ENCODE results near the gene MAGI2.

MAGI2 gene

DNA sequence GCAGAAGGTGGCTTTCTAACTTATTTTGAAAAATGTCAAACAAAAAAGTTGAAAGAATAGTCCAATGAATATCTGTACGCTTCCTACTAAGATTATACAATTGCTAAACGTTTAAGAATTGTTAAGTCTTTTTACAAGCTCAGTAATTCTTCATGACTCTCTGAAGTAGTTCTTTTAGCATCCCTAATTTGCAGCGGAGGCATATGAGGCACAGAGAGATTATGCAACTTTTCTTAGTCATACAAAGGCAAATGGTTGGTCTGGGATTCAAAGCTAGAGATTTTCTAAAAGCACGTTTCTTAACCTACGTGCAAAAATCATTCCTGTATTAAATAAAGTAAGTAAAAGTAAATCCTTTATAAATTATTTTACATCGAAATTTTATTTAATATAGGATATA, 254.2 kb downstream of the MAGI2 start:
- TF ChIP-seq TAF1 (IDR thresholded peaks at IDR 0.05; ENCODE audit: low read depth, low read length) = no peak
- no peak for TF ChIP-seq SPI1 (IDR thresholded peaks at IDR 0.05; ENCODE audit: low read depth, low read length)
- TF ChIP-seq POLR2A (IDR thresholded peaks at IDR 0.05; ENCODE audit: low read depth, low read length) = no peak
- TF ChIP-seq POU2F2 (IDR thresholded peaks at IDR 0.05; ENCODE audit: low read depth, low read length) = no peak
- no peak for TF ChIP-seq PAX5 (IDR thresholded peaks at IDR 0.05; ENCODE audit: insufficient read depth, low read length, severe bottlenecking)
- TF ChIP-seq POLR2AphosphoS5 (IDR thresholded peaks at IDR 0.05; ENCODE audit: low read depth, low read length) = no peak
- no peak for FAIRE-seq
- no peak for DNase-seq (ENCODE audit: insufficient read length, low spot score)

DNA sequence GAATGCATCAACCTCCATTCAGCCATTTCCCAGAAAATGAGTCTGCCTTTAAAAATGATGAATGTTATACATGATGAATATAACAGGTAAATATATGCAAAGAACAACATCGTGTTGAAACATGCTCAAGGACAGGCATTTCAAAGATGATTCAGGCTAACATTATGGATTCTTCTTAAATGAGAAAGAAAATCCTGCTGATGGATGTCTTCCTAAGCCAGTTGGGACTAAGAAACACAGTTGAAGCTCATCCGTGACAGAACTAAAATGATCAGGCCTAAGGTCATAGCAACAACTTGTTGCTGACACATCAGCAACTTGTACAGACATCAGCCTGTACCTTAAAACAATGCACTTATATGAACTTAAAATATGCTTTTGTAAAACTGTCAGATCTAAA, 267.9 kb downstream of the MAGI2 start:
- FAIRE-seq (peak; percentile 47), DNase-seq (ENCODE audit: insufficient read length, low spot score) (no peak)
- TF ChIP-seq POLR2AphosphoS5 (IDR thresholded peaks at IDR 0.05; ENCODE audit: low read depth, low read length) (no peak), POLR2A (IDR thresholded peaks at IDR 0.05; ENCODE audit: low read depth, low read length) (no peak), TAF1 (IDR thresholded peaks at IDR 0.05; ENCODE audit: low read depth, low read length) (no peak)

DNA sequence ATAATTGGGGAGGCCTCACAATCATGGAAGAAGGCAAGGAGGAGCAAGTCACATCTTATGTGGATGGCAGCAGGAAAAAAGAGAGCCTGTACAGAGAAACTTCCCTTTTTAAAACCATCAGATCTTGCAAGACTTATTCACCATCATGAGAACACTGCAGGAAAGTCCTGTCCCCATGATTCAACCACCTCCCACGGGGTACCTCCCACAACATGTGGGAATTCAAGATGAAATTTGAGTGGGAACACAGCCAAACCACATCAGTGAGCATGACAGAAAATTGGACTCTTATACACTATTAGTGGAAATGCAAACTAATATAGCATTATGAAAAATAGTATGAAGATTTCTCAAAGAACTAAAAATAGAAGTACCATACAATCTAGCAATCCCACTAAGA, 271.2 kb downstream of the MAGI2 start:
- FAIRE-seq = no peak
- TF ChIP-seq SPI1 (IDR thresholded peaks at IDR 0.05; ENCODE audit: low read depth, low read length) (no peak), POU2F2 (IDR thresholded peaks at IDR 0.05; ENCODE audit: low read depth, low read length) (no peak), POLR2A (IDR thresholded peaks at IDR 0.05; ENCODE audit: low read depth, low read length) (no peak), POLR2AphosphoS5 (IDR thresholded peaks at IDR 0.05; ENCODE audit: low read depth, low read length) (no peak), TAF1 (IDR thresholded peaks at IDR 0.05; ENCODE audit: low read depth, low read length) (no peak), PAX5 (IDR thresholded peaks at IDR 0.05; ENCODE audit: insufficient read depth, low read length, severe bottlenecking) (no peak)
- no peak for DNase-seq (ENCODE audit: insufficient read length, low spot score)

DNA sequence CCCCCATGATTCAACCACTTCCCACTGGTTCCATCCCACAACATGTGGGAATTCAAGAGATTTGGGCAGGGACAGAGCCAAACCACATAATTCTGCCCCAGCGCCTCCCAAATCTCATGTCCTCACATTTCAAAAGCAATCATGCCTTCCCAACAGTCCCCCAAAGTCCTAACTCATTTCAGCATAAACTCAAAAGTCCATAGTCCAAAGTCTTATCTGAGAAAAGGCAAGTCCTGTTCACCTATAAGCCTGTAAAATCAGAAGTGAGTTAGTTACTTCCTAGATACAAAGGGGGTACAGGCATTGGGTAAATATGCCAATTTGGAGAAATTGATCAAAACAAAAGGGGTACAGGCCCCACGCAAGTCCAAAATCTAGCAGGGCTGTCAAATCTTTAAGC, 272.9 kb downstream of the MAGI2 start:
- TF ChIP-seq PAX5 (IDR thresholded peaks at IDR 0.05; ENCODE audit: insufficient read depth, low read length, severe bottlenecking) (no peak), POLR2A (IDR thresholded peaks at IDR 0.05; ENCODE audit: low read depth, low read length) (no peak), TAF1 (IDR thresholded peaks at IDR 0.05; ENCODE audit: low read depth, low read length) (no peak), POU2F2 (IDR thresholded peaks at IDR 0.05; ENCODE audit: low read depth, low read length) (no peak), POLR2AphosphoS5 (IDR thresholded peaks at IDR 0.05; ENCODE audit: low read depth, low read length) (no peak), SPI1 (IDR thresholded peaks at IDR 0.05; ENCODE audit: low read depth, low read length) (no peak)
- DNase-seq (ENCODE audit: insufficient read length, low spot score) (no peak), FAIRE-seq (no peak)

DNA sequence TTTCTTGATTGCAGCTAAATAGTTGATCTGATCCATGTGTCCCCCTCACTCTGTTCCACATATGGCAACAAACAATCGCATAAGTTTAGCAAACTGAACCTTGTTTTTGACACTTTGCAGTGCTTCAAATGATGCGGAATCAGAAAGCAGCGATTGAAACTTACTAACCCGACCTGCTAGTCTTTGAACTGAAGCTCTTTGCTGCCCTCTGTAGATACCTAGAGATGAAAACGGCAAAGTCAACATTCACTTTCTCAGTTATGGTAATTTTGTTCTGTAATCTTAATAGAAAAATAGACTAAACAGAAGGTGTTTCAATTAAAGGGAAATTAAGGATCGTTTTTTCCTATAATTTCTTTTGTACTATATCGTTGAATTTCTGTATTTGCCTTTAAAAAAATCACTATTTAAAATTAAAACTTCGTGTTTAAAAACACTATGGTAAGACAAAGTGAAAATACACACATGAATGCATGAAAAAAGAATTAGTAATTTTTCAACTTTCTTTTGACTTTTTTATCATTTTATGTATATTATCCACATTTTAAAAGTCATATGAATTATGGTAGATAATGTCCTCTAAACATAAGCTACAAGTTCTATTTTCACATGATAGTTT, 276.5 kb downstream of the MAGI2 start:
- FAIRE-seq (peak; percentile 51), DNase-seq (ENCODE audit: insufficient read length, low spot score) (no peak)
- TF ChIP-seq SPI1 (IDR thresholded peaks at IDR 0.05; ENCODE audit: low read depth, low read length) = no peak
- no peak for TF ChIP-seq PAX5 (IDR thresholded peaks at IDR 0.05; ENCODE audit: insufficient read depth, low read length, severe bottlenecking)
- no peak for TF ChIP-seq POLR2AphosphoS5 (IDR thresholded peaks at IDR 0.05; ENCODE audit: low read depth, low read length)
- TF ChIP-seq POLR2A (IDR thresholded peaks at IDR 0.05; ENCODE audit: low read depth, low read length) = no peak
- no peak for TF ChIP-seq POU2F2 (IDR thresholded peaks at IDR 0.05; ENCODE audit: low read depth, low read length)
- TF ChIP-seq TAF1 (IDR thresholded peaks at IDR 0.05; ENCODE audit: low read depth, low read length) = no peak

DNA sequence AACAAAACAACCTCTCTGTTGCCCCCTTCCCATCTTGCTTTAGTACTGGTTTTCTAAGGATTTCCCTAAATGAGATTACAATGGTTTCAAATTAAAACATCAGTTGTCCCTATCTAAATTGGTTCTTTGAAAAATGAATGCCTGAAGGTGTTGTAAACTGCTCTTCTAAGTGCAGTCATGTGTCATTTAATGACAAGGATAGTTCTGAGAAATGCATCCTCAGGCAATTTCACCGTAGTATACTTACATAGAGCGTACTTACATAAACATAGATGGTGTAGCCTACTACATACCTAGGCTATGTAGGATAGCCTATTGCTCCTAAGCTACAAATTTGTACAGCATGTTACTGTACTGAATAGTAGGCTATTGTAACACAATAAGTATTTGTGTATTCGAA, 278.1 kb downstream of the MAGI2 start:
- TF ChIP-seq PAX5 (IDR thresholded peaks at IDR 0.05; ENCODE audit: insufficient read depth, low read length, severe bottlenecking) (no peak), TAF1 (IDR thresholded peaks at IDR 0.05; ENCODE audit: low read depth, low read length) (no peak), SPI1 (IDR thresholded peaks at IDR 0.05; ENCODE audit: low read depth, low read length) (no peak), POLR2AphosphoS5 (IDR thresholded peaks at IDR 0.05; ENCODE audit: low read depth, low read length) (no peak), POU2F2 (IDR thresholded peaks at IDR 0.05; ENCODE audit: low read depth, low read length) (no peak), POLR2A (IDR thresholded peaks at IDR 0.05; ENCODE audit: low read depth, low read length) (no peak)
- DNase-seq (ENCODE audit: insufficient read length, low spot score) = no peak
- no peak for FAIRE-seq

DNA sequence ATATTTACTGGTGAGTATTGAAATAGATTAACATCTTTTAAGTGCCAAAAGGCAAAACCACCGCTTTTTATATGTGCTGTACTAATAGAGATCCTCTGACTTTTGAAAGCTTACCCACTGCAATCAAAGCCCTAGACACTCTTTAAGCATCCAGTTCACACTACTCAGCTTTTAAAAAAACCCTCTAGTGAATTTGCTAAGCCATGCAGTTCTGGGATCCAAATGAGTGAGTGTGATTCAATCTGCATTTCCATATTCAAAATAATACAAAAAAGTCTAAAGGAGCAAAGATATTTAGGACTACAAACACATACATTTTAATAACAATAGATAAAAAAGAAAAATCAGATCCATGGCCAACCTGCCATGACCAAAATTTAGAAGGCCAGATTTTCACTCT, 288.2 kb downstream of the MAGI2 start:
- TF ChIP-seq SPI1 (IDR thresholded peaks at IDR 0.05; ENCODE audit: low read depth, low read length) (no peak), POLR2A (IDR thresholded peaks at IDR 0.05; ENCODE audit: low read depth, low read length) (no peak), POLR2AphosphoS5 (IDR thresholded peaks at IDR 0.05; ENCODE audit: low read depth, low read length) (no peak), PAX5 (IDR thresholded peaks at IDR 0.05; ENCODE audit: insufficient read depth, low read length, severe bottlenecking) (no peak), TAF1 (IDR thresholded peaks at IDR 0.05; ENCODE audit: low read depth, low read length) (no peak), POU2F2 (IDR thresholded peaks at IDR 0.05; ENCODE audit: low read depth, low read length) (no peak)
- DNase-seq (ENCODE audit: insufficient read length, low spot score) (no peak), FAIRE-seq (no peak)

DNA sequence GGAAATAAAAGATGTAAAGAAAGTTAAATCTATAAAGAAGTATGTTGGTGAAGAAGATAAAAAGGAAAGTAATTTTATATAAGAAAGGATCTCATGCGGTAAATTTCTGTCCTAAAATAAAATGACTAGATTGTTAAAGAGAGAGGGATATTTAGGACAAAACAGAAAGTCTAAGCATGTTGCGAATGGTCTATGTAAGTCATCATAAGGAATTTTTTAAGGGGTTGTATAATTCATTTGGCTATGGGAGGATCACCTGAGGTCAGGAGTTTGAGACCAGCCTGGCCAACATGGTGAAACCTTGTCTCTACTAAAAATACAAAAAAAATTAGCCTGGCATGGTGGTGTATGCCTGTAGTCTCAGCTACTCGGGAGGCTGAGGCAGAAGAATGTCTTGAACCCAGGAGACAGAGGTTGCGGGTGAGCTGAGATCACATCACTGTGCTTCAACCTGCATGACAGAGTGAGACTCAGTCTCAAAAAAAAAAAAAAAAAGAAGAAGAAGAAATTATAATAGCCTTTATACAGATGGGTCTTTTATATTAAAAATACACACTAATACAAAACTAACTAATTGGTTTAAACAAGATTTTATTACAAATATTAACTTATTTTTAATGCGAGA, 294.3 kb downstream of the MAGI2 start:
- TF ChIP-seq SPI1 (IDR thresholded peaks at IDR 0.05; ENCODE audit: low read depth, low read length) = no peak
- no peak for TF ChIP-seq TAF1 (IDR thresholded peaks at IDR 0.05; ENCODE audit: low read depth, low read length)
- TF ChIP-seq PAX5 (IDR thresholded peaks at IDR 0.05; ENCODE audit: insufficient read depth, low read length, severe bottlenecking) = no peak
- no peak for TF ChIP-seq POLR2A (IDR thresholded peaks at IDR 0.05; ENCODE audit: low read depth, low read length)
- TF ChIP-seq POU2F2 (IDR thresholded peaks at IDR 0.05; ENCODE audit: low read depth, low read length) = no peak
- TF ChIP-seq POLR2AphosphoS5 (IDR thresholded peaks at IDR 0.05; ENCODE audit: low read depth, low read length) = no peak
- FAIRE-seq (no peak), DNase-seq (ENCODE audit: insufficient read length, low spot score) (no peak)

DNA sequence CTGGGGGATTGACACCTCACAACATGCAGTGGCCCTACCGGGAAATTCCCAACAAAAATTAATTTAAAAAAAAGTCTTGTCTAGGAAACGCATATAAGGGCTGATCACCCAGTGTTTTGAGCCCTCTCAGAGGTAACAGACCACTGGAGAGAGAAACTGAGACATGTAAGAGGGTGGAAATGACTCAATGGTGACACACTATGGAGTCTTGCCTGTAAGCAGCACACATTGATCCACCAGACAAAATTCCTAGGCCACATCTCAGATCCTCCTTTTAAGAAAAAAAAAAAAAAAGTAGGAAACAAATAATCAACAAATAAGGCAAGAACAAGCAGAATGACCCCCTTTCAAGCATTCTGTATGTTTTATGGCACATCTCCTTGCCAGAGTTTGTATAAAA, 296.2 kb downstream of the MAGI2 start:
- FAIRE-seq = no peak
- DNase-seq (ENCODE audit: insufficient read length, low spot score) = no peak
- TF ChIP-seq POLR2AphosphoS5 (IDR thresholded peaks at IDR 0.05; ENCODE audit: low read depth, low read length) (no peak), POU2F2 (IDR thresholded peaks at IDR 0.05; ENCODE audit: low read depth, low read length) (no peak), PAX5 (IDR thresholded peaks at IDR 0.05; ENCODE audit: insufficient read depth, low read length, severe bottlenecking) (no peak), SPI1 (IDR thresholded peaks at IDR 0.05; ENCODE audit: low read depth, low read length) (no peak), TAF1 (IDR thresholded peaks at IDR 0.05; ENCODE audit: low read depth, low read length) (no peak), POLR2A (IDR thresholded peaks at IDR 0.05; ENCODE audit: low read depth, low read length) (no peak)

Measured in GM12891 (cell line).